Measurements from ENCODE around the gene SAMD3. TPM values are rescaled to one million over a fixed set of nuclear protein-coding genes. Genes with fewer than 3 reads are reported as not detected.

The SAMD3 gene
- total and polyA plus RNA-seq, 2 experiments from 2014 or later: 3.8 to 4.9 TPM

GRCh38 chr6:130148181-130148580 lies 74.6 kb downstream of the SAMD3 start:
- Histone ChIP-seq H3K4me3 (no peak overlapping the region), H3K4me2 (no peak overlapping the region), H3K79me2 (replicated peaks; ENCODE audit: insufficient read depth) (no peaks in the 10 kb centered on the region), H3K27me3 (ENCODE audit: insufficient read depth) (no peaks in the 10 kb centered on the region), H3F3A (replicated peaks; ENCODE audit: low read depth) (no peaks in the 10 kb centered on the region), H3K9me2 (ENCODE audit: insufficient read depth) (no peaks in the 10 kb centered on the region), H2AFZ (no peak overlapping the region), H3K4me1 (ENCODE audit: insufficient read depth) (no peaks in the 10 kb centered on the region), H4K20me1 (replicated peaks; ENCODE audit: insufficient read depth) (no peaks in the 10 kb centered on the region), H3K27ac (ENCODE audit: low read depth) (no peak overlapping the region), H3K36me3 (ENCODE audit: insufficient read depth) (no peaks in the 10 kb centered on the region)
- no peaks in the 10 kb centered on the region for H3K9me3 Mint-ChIP-seq
- no peak overlapping the region for H3K4me3 Mint-ChIP-seq
- H3K27me3 Mint-ChIP-seq (ENCODE audit: insufficient read depth, low read depth, poor library complexity): no peaks in the 10 kb centered on the region
- peak; percentile 53 for DNase-seq (ENCODE audit: low spot score)
- TF ChIP-seq ZNF331 (CRISPR knock-in tag; IDR thresholded peaks at IDR 0.05; ENCODE audit: low read depth) (no peak), NANOG (IDR thresholded peaks at IDR 0.05; ENCODE audit: borderline replicate concordance) (no peak), CTCF (conservative IDR thresholded peaks at IDR 0.05; ENCODE audit: low read depth in 2 of 2) (peak; percentile 75)
- H3K27ac Mint-ChIP-seq: no peak overlapping the region
- no peaks in the 10 kb centered on the region; the same call in 2 of the 3 replicates for H3K4me1 Mint-ChIP-seq
- H3K36me3 Mint-ChIP-seq (ENCODE audit: low read depth): peaks cover 6% of the 10 kb centered on the region; the same call in 1 of the 3 replicates
- ATAC-seq: no peak

- peaks cover 6% of the 10 kb centered on the region; the same call in 1 of the 3 replicates for H3K36me3 Mint-ChIP-seq (ENCODE audit: low read depth)
- Histone ChIP-seq H3K27me3 (ENCODE audit: insufficient read depth) (no peaks in the 10 kb centered on the region), H4K20me1 (replicated peaks; ENCODE audit: insufficient read depth) (no peaks in the 10 kb centered on the region), H3K4me2 (no peak overlapping the region), H3K4me1 (ENCODE audit: insufficient read depth) (no peaks in the 10 kb centered on the region), H3K4me3 (no peak overlapping the region), H3K9me2 (ENCODE audit: insufficient read depth) (no peaks in the 10 kb centered on the region), H3K27ac (ENCODE audit: low read depth) (no peak overlapping the region), H3K79me2 (replicated peaks; ENCODE audit: insufficient read depth) (no peaks in the 10 kb centered on the region), H2AFZ (no peak overlapping the region), H3K36me3 (ENCODE audit: insufficient read depth) (no peaks in the 10 kb centered on the region), H3F3A (replicated peaks; ENCODE audit: low read depth) (no peaks in the 10 kb centered on the region)
- no peaks in the 10 kb centered on the region for H3K27me3 Mint-ChIP-seq (ENCODE audit: insufficient read depth, low read depth, poor library complexity)
- H3K4me3 Mint-ChIP-seq: no peak overlapping the region
- no peak for ATAC-seq
- no peak for DNase-seq (ENCODE audit: low spot score)
- no peak for TF ChIP-seq STAT1 (IDR thresholded peaks at IDR 0.05; ENCODE audit: unreplicated experiment)
- no peak for TF ChIP-seq EZH2 (IDR thresholded peaks at IDR 0.05; ENCODE audit: low read depth, unreplicated experiment)
- TF ChIP-seq ZNF462 (CRISPR knock-in tag; IDR thresholded peaks at IDR 0.05): no peak
- no peak for TF ChIP-seq CTCF (conservative IDR thresholded peaks at IDR 0.05; ENCODE audit: low read depth in 2 of 2)
- H3K4me1 Mint-ChIP-seq: no peaks in the 10 kb centered on the region; the same call in 2 of the 3 replicates
- H3K9me3 Mint-ChIP-seq: no peaks in the 10 kb centered on the region
- no peak overlapping the region for H3K27ac Mint-ChIP-seq
These were observed 75.6 kb downstream of the SAMD3 start for GRCh38 chr6:130147111-130147510.
